Measurements from ENCODE around the gene PPP2R5C. TPM values are rescaled to one million over a fixed set of nuclear protein-coding genes. Genes with fewer than 3 reads are reported as not detected.
A peak's percentile ranks its signal among the peaks of the same experiment; 100 is the strongest.

The PPP2R5C gene
- total RNA-seq, 2 experiments from 2014 or later: 291 to 300 TPM

- peaks cover 25% of the 10 kb centered on the region for H3K36me3 Mint-ChIP-seq (ENCODE audit: low read depth)
- CTCF ChIA-PET: no interaction called here
- peaks cover 69% of the 10 kb centered on the region for H3K4me1 Mint-ChIP-seq
- no peak overlapping the region for H3K27ac Mint-ChIP-seq
- no peaks in the 10 kb centered on the region for H3K27me3 Mint-ChIP-seq
- POLR2A ChIA-PET: no interaction called here
- H3K9me3 Mint-ChIP-seq: no peaks in the 10 kb centered on the region
- no peak overlapping the region for H3K4me3 Mint-ChIP-seq
- no peak for DNase-seq
These were observed 112.5 kb downstream of the PPP2R5C start for GRCh38 chr14:101873991-101874390.

- no peaks in the 10 kb centered on the region for H3K9me3 Mint-ChIP-seq
- H3K4me3 Mint-ChIP-seq: peak overlapping the region; percentile 33
- no peaks in the 10 kb centered on the region for H3K27me3 Mint-ChIP-seq
- H3K4me1 Mint-ChIP-seq: peaks cover 74% of the 10 kb centered on the region
- POLR2A ChIA-PET: no interaction called here
- DNase-seq: no peak
- CTCF ChIA-PET: interaction anchor here (1.0 to 1.4 kb wide), 4 partner anchors 9 to 66 kb away, joined by 3 read pairs; no protein-coding TSS in a partner anchor
- peaks cover 34% of the 10 kb centered on the region for H3K36me3 Mint-ChIP-seq (ENCODE audit: low read depth)
- H3K27ac Mint-ChIP-seq: peak overlapping the region; percentile 81
These were observed 113.7 kb downstream of the PPP2R5C start for GRCh38 chr14:101875041-101875726.

- Mint-ChIP-seq H3K36me3 (ENCODE audit: low read depth) (peaks cover 38% of the 10 kb centered on the region), H3K27ac (peak overlapping the region; percentile 81), H3K4me1 (peaks cover 74% of the 10 kb centered on the region), H3K27me3 (no peaks in the 10 kb centered on the region), H3K4me3 (peak overlapping the region; percentile 59), H3K9me3 (no peaks in the 10 kb centered on the region)
- POLR2A ChIA-PET: no interaction called here
- no peak for DNase-seq
- CTCF ChIA-PET: interaction anchor here (1.0 to 1.4 kb wide), 4 partner anchors 9 to 66 kb away, joined by 3 read pairs; no protein-coding TSS in a partner anchor
These were observed 114.4 kb downstream of the PPP2R5C start for GRCh38 chr14:101875727-101876554.

- ChIA-PET POLR2A (no interaction called here), CTCF (no interaction called here)
- DNase-seq: peak; percentile 79
- Mint-ChIP-seq H3K4me1 (peaks cover 74% of the 10 kb centered on the region), H3K4me3 (peak overlapping the region; percentile 59), H3K36me3 (ENCODE audit: low read depth) (peaks cover 39% of the 10 kb centered on the region), H3K9me3 (no peaks in the 10 kb centered on the region), H3K27me3 (no peaks in the 10 kb centered on the region), H3K27ac (peak overlapping the region; percentile 81)
These were observed 115.0 kb downstream of the PPP2R5C start for GRCh38 chr14:101876555-101876938.

- no peak for DNase-seq
- Mint-ChIP-seq H3K9me3 (no peaks in the 10 kb centered on the region), H3K4me3 (no peak overlapping the region), H3K4me1 (peaks cover 67% of the 10 kb centered on the region), H3K27me3 (no peaks in the 10 kb centered on the region), H3K36me3 (ENCODE audit: low read depth) (peaks cover 46% of the 10 kb centered on the region), H3K27ac (peak overlapping the region; percentile 78)
- ChIA-PET CTCF (interaction anchor here (1.6 kb wide), 1 partner anchor 14 kb away, joined by 5 read pairs; no protein-coding TSS in a partner anchor), POLR2A (no interaction called here)
These were observed 116.3 kb downstream of the PPP2R5C start for GRCh38 chr14:101877766-101878165.

GRCh38 chr14:101878211-101878821, 116.8 kb downstream of the PPP2R5C start:
- H3K27ac Mint-ChIP-seq: peak overlapping the region; percentile 78
- peaks cover 65% of the 10 kb centered on the region for H3K4me1 Mint-ChIP-seq
- CTCF ChIA-PET: interaction anchor here (0.7 to 1.6 kb wide), 3 partner anchors 8 to 19 kb away, joined by 3 to 5 read pairs (median 5); no protein-coding TSS in a partner anchor
- H3K36me3 Mint-ChIP-seq (ENCODE audit: low read depth): peaks cover 47% of the 10 kb centered on the region
- POLR2A ChIA-PET: interaction anchor here (0.6 kb wide), 1 partner anchor 69 kb away, joined by 3 read pairs; no protein-coding TSS in a partner anchor
- no peaks in the 10 kb centered on the region for H3K9me3 Mint-ChIP-seq
- no peak overlapping the region for H3K4me3 Mint-ChIP-seq
- no peak for DNase-seq
- H3K27me3 Mint-ChIP-seq: no peaks in the 10 kb centered on the region

- H3K9me3 Mint-ChIP-seq: no peaks in the 10 kb centered on the region
- no peak overlapping the region for H3K4me3 Mint-ChIP-seq
- no peak for DNase-seq
- no peaks in the 10 kb centered on the region for H3K27me3 Mint-ChIP-seq
- H3K27ac Mint-ChIP-seq: peak overlapping the region; percentile 78
- CTCF ChIA-PET: interaction anchor here (0.7 to 1.6 kb wide), 4 partner anchors 9 to 31 kb away, joined by 3 to 5 read pairs (median 4); no protein-coding TSS in a partner anchor
- peaks cover 60% of the 10 kb centered on the region for H3K4me1 Mint-ChIP-seq
- POLR2A ChIA-PET: interaction anchor here (0.6 kb wide), 1 partner anchor 69 kb away, joined by 3 read pairs; no protein-coding TSS in a partner anchor
- peaks cover 46% of the 10 kb centered on the region for H3K36me3 Mint-ChIP-seq (ENCODE audit: low read depth)
These were observed 117.5 kb downstream of the PPP2R5C start for GRCh38 chr14:101878822-101879528.

GRCh38 chr14:101879529-101880336, 118.2 kb downstream of the PPP2R5C start:
- no peak for DNase-seq
- peak overlapping the region; percentile 41 for H3K27ac Mint-ChIP-seq
- no peak overlapping the region for H3K4me3 Mint-ChIP-seq
- H3K27me3 Mint-ChIP-seq: no peaks in the 10 kb centered on the region
- no peaks in the 10 kb centered on the region for H3K9me3 Mint-ChIP-seq
- peaks cover 55% of the 10 kb centered on the region for H3K4me1 Mint-ChIP-seq
- ChIA-PET POLR2A (interaction anchor here (0.6 kb wide), 1 partner anchor 161 kb away, joined by 3 read pairs; no protein-coding TSS in a partner anchor), CTCF (interaction anchor here (0.9 to 1.4 kb wide), 4 partner anchors 10 to 58 kb away, joined by 3 to 5 read pairs (median 4); no protein-coding TSS in a partner anchor)
- H3K36me3 Mint-ChIP-seq (ENCODE audit: low read depth): peaks cover 49% of the 10 kb centered on the region

GRCh38 chr14:101881426-101881825, 119.9 kb downstream of the PPP2R5C start:
- no peak overlapping the region for H3K27ac Mint-ChIP-seq
- ChIA-PET CTCF (no interaction called here), POLR2A (no interaction called here)
- H3K27me3 Mint-ChIP-seq: no peaks in the 10 kb centered on the region
- peaks cover 60% of the 10 kb centered on the region for H3K36me3 Mint-ChIP-seq (ENCODE audit: low read depth)
- H3K4me1 Mint-ChIP-seq: peaks cover 38% of the 10 kb centered on the region
- no peaks in the 10 kb centered on the region for H3K9me3 Mint-ChIP-seq
- no peak overlapping the region for H3K4me3 Mint-ChIP-seq
- DNase-seq: no peak

- H3K27me3 Mint-ChIP-seq: no peaks in the 10 kb centered on the region
- no peak for DNase-seq
- H3K4me3 Mint-ChIP-seq: no peak overlapping the region
- H3K4me1 Mint-ChIP-seq: peaks cover 30% of the 10 kb centered on the region
- POLR2A ChIA-PET: no interaction called here
- peak overlapping the region; percentile 13 for H3K27ac Mint-ChIP-seq
- no peaks in the 10 kb centered on the region for H3K9me3 Mint-ChIP-seq
- CTCF ChIA-PET: no interaction called here
- peaks cover 67% of the 10 kb centered on the region for H3K36me3 Mint-ChIP-seq (ENCODE audit: low read depth)
These were observed 120.8 kb downstream of the PPP2R5C start for GRCh38 chr14:101882141-101882935.
